Colonic mucosa (tissue), 4 donors: ENCODE data around the gene ZNF414. TPM values are rescaled to one million over a fixed set of nuclear protein-coding genes. Genes with fewer than 3 reads are reported as not detected.

Experiments
- DNase-seq: peaks from one replicate; pipeline ENCODE4 v3.0.0-alpha.2; 2020
- H3K27ac ChIP-seq: fragments of 200-600 bp; one replicate; pipeline ENCODE4 v1.8.0; 2021
- H3K27me3 ChIP-seq: fragments of 200-600 bp; one replicate; pipeline ENCODE4 v1.8.0; 2021
- H3K36me3 ChIP-seq: fragments of 200-600 bp; one replicate; pipeline ENCODE4 v1.8.0; 2021
- H3K4me1 ChIP-seq: fragments of 200-600 bp; one replicate; pipeline ENCODE4 v1.8.0; 2021; ENCODE audit warnings: mild to moderate bottlenecking
- H3K4me3 ChIP-seq: fragments of 200-600 bp; one replicate; pipeline ENCODE4 v1.8.0; 2021
- H3K9ac ChIP-seq, 2 donors: one replicate each; pipeline ENCODE4 v1.7.0; 2013; ENCODE audit warnings: control low read depth in 2 of 2, low read depth in 2 of 2, low read length in 2 of 2
- H3K9me3 ChIP-seq: fragments of 200-600 bp; one replicate; pipeline ENCODE4 v1.8.0; 2021
- CTCF ChIP-seq: fragments of 200-600 bp; IDR thresholded peaks from one replicate; pipeline ENCODE4 v1.8.0; 2022; ENCODE audit warnings: antibody characterized with exemption, mild to moderate bottlenecking
- intact Hi-C: fragments of 100-400 bp; cut with DNase I; formaldehyde crosslinking; loops from one replicate; pipeline ENCODE4 v1.14.1; 2022
- total RNA-seq, 2 donors: library from RNA; stranded (reverse); fragmentation: NEBNext Ultra II Directional in 1 of 2; extraction: Animal tissue kit (Norgen Biotek cat#: 25700) in 1 of 2; gene quantifications; one replicate each; pipeline ENCODE4 v1.2.1, GENCODE V29; 2021
- donor health status: healthy.
- donor health status: DM: no; HTN: no; CAD: no.
- donor health status: DM: no; HTN: no; CAD: no.

Gene ZNF414
- total RNA-seq, 2 donors from 2014 or later: 19.5 to 31.9 TPM

DNA sequence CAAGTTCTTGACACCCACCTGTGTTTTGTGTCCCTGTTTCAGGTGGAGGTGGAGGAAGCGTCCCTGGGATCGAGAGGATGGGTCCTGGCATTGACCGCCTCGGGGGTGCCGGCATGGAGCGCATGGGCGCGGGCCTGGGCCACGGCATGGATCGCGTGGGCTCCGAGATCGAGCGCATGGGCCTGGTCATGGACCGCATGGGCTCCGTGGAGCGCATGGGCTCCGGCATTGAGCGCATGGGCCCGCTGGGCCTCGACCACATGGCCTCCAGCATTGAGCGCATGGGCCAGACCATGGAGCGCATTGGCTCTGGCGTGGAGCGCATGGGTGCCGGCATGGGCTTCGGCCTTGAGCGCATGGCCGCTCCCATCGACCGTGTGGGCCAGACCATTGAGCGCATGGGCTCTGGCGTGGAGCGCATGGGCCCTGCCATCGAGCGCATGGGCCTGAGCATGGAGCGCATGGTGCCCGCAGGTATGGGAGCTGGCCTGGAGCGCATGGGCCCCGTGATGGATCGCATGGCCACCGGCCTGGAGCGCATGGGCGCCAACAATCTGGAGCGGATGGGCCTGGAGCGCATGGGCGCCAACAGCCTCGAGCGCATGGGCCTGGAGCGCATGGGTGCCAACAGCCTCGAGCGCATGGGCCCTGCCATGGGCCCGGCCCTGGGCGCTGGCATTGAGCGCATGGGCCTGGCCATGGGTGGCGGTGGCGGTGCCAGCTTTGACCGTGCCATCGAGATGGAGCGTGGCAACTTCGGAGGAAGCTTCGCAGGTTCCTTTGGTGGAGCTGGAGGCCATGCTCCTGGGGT, 28.2 kb downstream of the ZNF414 start:
- H3K4me3 ChIP-seq: no peak overlapping the region
- no peak for TF ChIP-seq CTCF
- peaks cover 36% of the 10 kb centered on the region for H3K36me3 ChIP-seq
- H3K27me3 ChIP-seq: no peaks in the 10 kb centered on the region
- H3K27ac ChIP-seq: no peak overlapping the region
- DNase-seq: no peak
- H3K4me1 ChIP-seq: no peaks in the 10 kb centered on the region
- H3K9ac ChIP-seq: no peak overlapping the region
- H3K9me3 ChIP-seq: no peaks in the 10 kb centered on the region
- intact Hi-C loops: no loop called here

GRCh38 chr19:8484331-8484894, 29.6 kb downstream of the ZNF414 start:
- Histone ChIP-seq H3K4me3 (no peak overlapping the region), H3K27ac (no peak overlapping the region), H3K27me3 (no peaks in the 10 kb centered on the region), H3K4me1 (no peaks in the 10 kb centered on the region), H3K9me3 (no peaks in the 10 kb centered on the region), H3K9ac (no peak overlapping the region), H3K36me3 (peaks cover 36% of the 10 kb centered on the region)
- TF ChIP-seq CTCF: no peak
- intact Hi-C loops: no loop called here
- DNase-seq: peak; percentile 56

DNA sequence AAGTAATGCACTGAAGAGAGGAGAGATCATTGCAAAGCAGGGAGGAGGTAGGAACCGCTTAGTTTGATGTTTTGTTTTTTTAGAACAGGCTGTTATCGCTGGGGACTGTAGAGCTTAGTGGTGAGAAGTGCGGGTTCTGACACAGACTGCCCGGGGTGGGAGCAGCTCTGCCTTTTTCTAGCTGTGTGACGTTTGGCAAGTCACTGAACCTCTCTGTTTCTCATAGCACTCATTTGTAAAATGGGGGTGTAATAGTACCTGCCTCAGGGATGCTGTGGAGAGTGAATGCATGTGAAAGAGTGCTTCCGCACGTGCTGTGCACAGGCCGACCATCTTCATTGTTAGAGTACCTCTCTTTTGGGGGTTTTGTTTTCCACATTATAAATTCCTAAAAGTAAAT, 30.8 kb downstream of the ZNF414 start:
- Histone ChIP-seq H3K27ac (no peak overlapping the region), H3K4me3 (no peak overlapping the region), H3K9me3 (no peaks in the 10 kb centered on the region), H3K4me1 (no peaks in the 10 kb centered on the region), H3K9ac (no peak overlapping the region), H3K36me3 (peaks cover 34% of the 10 kb centered on the region), H3K27me3 (no peaks in the 10 kb centered on the region)
- no peak for TF ChIP-seq CTCF
- intact Hi-C loops: no loop called here
- DNase-seq: no peak

- TF ChIP-seq CTCF: no peak
- DNase-seq: no peak
- intact Hi-C loops: no loop called here
- no peak overlapping the region for H3K9ac ChIP-seq
- H3K4me3 ChIP-seq: no peak overlapping the region
- H3K4me1 ChIP-seq: no peaks in the 10 kb centered on the region
- H3K36me3 ChIP-seq: peaks cover 30% of the 10 kb centered on the region
- H3K27ac ChIP-seq: no peak overlapping the region
- no peaks in the 10 kb centered on the region for H3K9me3 ChIP-seq
- H3K27me3 ChIP-seq: no peaks in the 10 kb centered on the region
Observed at GRCh38 chr19:8482696-8483095, 31.3 kb downstream of the ZNF414 start.

DNA sequence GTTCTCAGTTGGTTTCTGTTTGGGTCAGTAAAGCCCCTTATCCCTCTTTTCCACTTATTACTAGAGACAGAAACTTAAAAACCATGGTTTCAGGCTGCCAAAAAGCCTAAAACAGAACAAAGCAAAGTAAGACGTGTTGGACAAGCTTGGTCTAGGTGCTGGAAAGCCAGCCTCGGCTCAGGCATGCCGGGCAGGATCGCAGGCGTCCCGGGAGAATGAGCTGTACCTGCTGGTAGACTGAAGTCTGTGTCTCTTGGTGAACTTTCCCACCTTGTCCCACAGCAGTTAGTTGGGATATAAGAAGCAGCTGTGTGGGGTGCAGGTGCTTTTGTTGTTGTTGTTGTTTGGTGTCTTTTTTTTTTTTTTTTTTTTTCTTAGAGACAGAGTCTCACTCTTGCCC, 32.4 kb downstream of the ZNF414 start:
- intact Hi-C loops: no loop called here
- Histone ChIP-seq H3K27ac (no peak overlapping the region), H3K36me3 (peaks cover 24% of the 10 kb centered on the region), H3K9me3 (no peaks in the 10 kb centered on the region), H3K4me1 (no peaks in the 10 kb centered on the region), H3K27me3 (no peaks in the 10 kb centered on the region), H3K9ac (no peak overlapping the region), H3K4me3 (no peak overlapping the region)
- no peak for TF ChIP-seq CTCF
- DNase-seq: no peak
